Measurements from ENCODE around the gene TIMM8A. TPM values are rescaled to one million over a fixed set of nuclear protein-coding genes. Genes with fewer than 3 reads are reported as not detected.
"Not testable (repeated sequence)": the region's sequence is repeated elsewhere in the genome, so short reads cannot be mapped to it uniquely, and the experiment has no call there.

TIMM8A gene
- polyA plus RNA-seq, 1 experiment = 5.9 TPM

- CTCF ChIA-PET = no interaction called here
- Histone ChIP-seq H3K27me3 (ENCODE audit: control insufficient read depth, insufficient read depth, low read length) (no peaks in the 10 kb centered on the region), H3K4me3 (ENCODE audit: low read depth, low read length) (no peak overlapping the region), H3K36me3 (ENCODE audit: control insufficient read depth, insufficient read depth, low read length) (no peaks in the 10 kb centered on the region)
- DNase-seq (ENCODE audit: low read depth) = no peak
- no peak for TF ChIP-seq CTCF (IDR thresholded peaks at IDR 0.05; ENCODE audit: insufficient read depth, low read depth, low read length)
- POLR2A ChIA-PET = no interaction called here
Observed at GRCh38 chrX:101359966-101360365, 11.4 kb upstream of the TIMM8A start.

GRCh38 chrX:101357166-101357795 is 8.7 kb upstream of the TIMM8A start:
- no peak for DNase-seq (ENCODE audit: low read depth)
- TF ChIP-seq CTCF (IDR thresholded peaks at IDR 0.05; ENCODE audit: insufficient read depth, low read depth, low read length) = peak; percentile 28; the same call in 1 of the 2 replicates
- ChIA-PET CTCF (no interaction called here), POLR2A (no interaction called here)
- H3K36me3 ChIP-seq (ENCODE audit: control insufficient read depth, insufficient read depth, low read length) = no peaks in the 10 kb centered on the region
- no peaks in the 10 kb centered on the region for H3K27me3 ChIP-seq (ENCODE audit: control insufficient read depth, insufficient read depth, low read length)
- H3K4me3 ChIP-seq (ENCODE audit: low read depth, low read length) = no peak overlapping the region

- TF ChIP-seq CTCF (IDR thresholded peaks at IDR 0.05; ENCODE audit: insufficient read depth, low read depth, low read length) = no peak
- ChIA-PET CTCF (no interaction called here), POLR2A (no interaction called here)
- H3K4me3 ChIP-seq (ENCODE audit: low read depth, low read length) = peak overlapping the region; percentile 78
- H3K27me3 ChIP-seq (ENCODE audit: control insufficient read depth, insufficient read depth, low read length) = no peaks in the 10 kb centered on the region
- DNase-seq (ENCODE audit: low read depth) = no peak
- H3K36me3 ChIP-seq (ENCODE audit: control insufficient read depth, insufficient read depth, low read length) = no peaks in the 10 kb centered on the region; the same call in 1 of the 2 replicates
Observed at GRCh38 chrX:101349193-101349562, 636 bp upstream of the TIMM8A start.

- H3K27me3 ChIP-seq (ENCODE audit: control insufficient read depth, insufficient read depth, low read length) = no peaks in the 10 kb centered on the region
- DNase-seq (ENCODE audit: low read depth) = no peak
- no peaks in the 10 kb centered on the region; the same call in 1 of the 2 replicates for H3K36me3 ChIP-seq (ENCODE audit: control insufficient read depth, insufficient read depth, low read length)
- ChIA-PET POLR2A (interaction anchor here (0.6 kb wide), 1 partner anchor 19 kb away, joined by 3 read pairs; no protein-coding TSS in a partner anchor), CTCF (no interaction called here)
- H3K4me3 ChIP-seq (ENCODE audit: low read depth, low read length) = peak overlapping the region; percentile 78
- TF ChIP-seq CTCF (IDR thresholded peaks at IDR 0.05; ENCODE audit: insufficient read depth, low read depth, low read length) = no peak
Observed at GRCh38 chrX:101347859-101348451, 587 bp downstream of the TIMM8A start.

GRCh38 chrX:101337776-101338271 is 10.7 kb downstream of the TIMM8A start:
- ChIA-PET POLR2A (no interaction called here), CTCF (no interaction called here)
- Histone ChIP-seq H3K4me3 (ENCODE audit: low read depth, low read length) (no peak overlapping the region), H3K36me3 (ENCODE audit: control insufficient read depth, insufficient read depth, low read length) (no peaks in the 10 kb centered on the region), H3K27me3 (ENCODE audit: control insufficient read depth, insufficient read depth, low read length) (no peaks in the 10 kb centered on the region)
- DNase-seq (ENCODE audit: low read depth) = no peak
- no peak for TF ChIP-seq CTCF (IDR thresholded peaks at IDR 0.05; ENCODE audit: insufficient read depth, low read depth, low read length)

- POLR2A ChIA-PET; H3K4me3 ChIP-seq (ENCODE audit: low read depth, low read length); H3K36me3 ChIP-seq (ENCODE audit: control insufficient read depth, insufficient read depth, low read length); H3K27me3 ChIP-seq (ENCODE audit: control insufficient read depth, insufficient read depth, low read length); DNase-seq (ENCODE audit: low read depth); CTCF ChIA-PET: not testable (repeated sequence)
Observed at GRCh38 chrX:101334310-101334709, 14.2 kb downstream of the TIMM8A start.

GRCh38 chrX:101326600-101326999 is 21.9 kb downstream of the TIMM8A start:
- POLR2A ChIA-PET; H3K4me3 ChIP-seq (ENCODE audit: low read depth, low read length); DNase-seq (ENCODE audit: low read depth); H3K36me3 ChIP-seq (ENCODE audit: control insufficient read depth, insufficient read depth, low read length); H3K27me3 ChIP-seq (ENCODE audit: control insufficient read depth, insufficient read depth, low read length); CTCF ChIA-PET: not testable (repeated sequence)
